Sigmoid colon (tissue), 4 donors: ENCODE results near the gene NSUN4.

Experiments used
- CTCF ChIP-seq, 4 experiments: fragments of 450-650 bp in 3 of 4; fragments of 200-600 bp in 1 of 4; IDR thresholded peaks; one replicate each; pipeline ENCODE4 v1.5.1; 2016 to 2019; ENCODE audit warnings: antibody characterized with exemption in 4 of 4, mild to moderate bottlenecking in 3 of 4, moderate library complexity in 2 of 4
- EP300 ChIP-seq, 4 donors: sonication (generic); formaldehyde crosslinking; IDR thresholded peaks; one replicate each; pipeline ENCODE4 v1.6.1; 2017; ENCODE audit warnings: antibody characterized with exemption in 4 of 4
- POLR2AphosphoS5 ChIP-seq, 4 donors: sonication (generic); formaldehyde crosslinking; IDR thresholded peaks; one replicate each; pipeline ENCODE4 v1.6.1; 2017; ENCODE audit warnings: antibody characterized with exemption in 4 of 4

- no peak for TF ChIP-seq EP300 (IDR thresholded peaks at IDR 0.05)
- no peak for TF ChIP-seq CTCF (IDR thresholded peaks at IDR 0.05)
- no peak for TF ChIP-seq POLR2AphosphoS5 (IDR thresholded peaks at IDR 0.05)
These were observed 5.5 kb upstream of the NSUN4 start for GRCh38 chr1:46335081-46335480.
